IMR-90 (cell line): ENCODE results near the gene TTYH3. TPM values are rescaled to one million over a fixed set of nuclear protein-coding genes. Genes with fewer than 3 reads are reported as not detected.

Source experiments
- ATAC-seq: fragments of 200-7000 bp; cut with Tn5 transposase; 2 replicates; pipeline ENCODE4 v1.9.1; 2020; ENCODE audit warnings: low read depth, mild to moderate bottlenecking, moderate library complexity
- BruUV-seq: library from RNA; stranded (reverse); fragments of 400-500 nt; replicated peaks from 2 replicates; lab custom pipeline; 2021; lab: Mats Ljungman, UMichigan
- CTCF ChIA-PET: fragments of 300-600 bp; formaldehyde crosslinking; extraction: SDS; loops from one replicate; lab custom pipeline; 2021; ENCODE audit warnings: antibody characterized with exemption; lab: Yijun Ruan, JAX
- POLR2A ChIA-PET: fragments of 300-600 bp; sonication (Branson Sonifier 250); formaldehyde crosslinking; loops from one replicate; lab custom pipeline; 2022; ENCODE audit warnings: antibody characterized with exemption; ENCODE audit not compliant: unreplicated experiment; lab: Charles Lee
- DNase-seq: peaks from one replicate; pipeline ENCODE4 v3.0.0; 2013
- H2AFZ ChIP-seq: replicated peaks from 2 replicates; pipeline ENCODE3; 2013; ENCODE audit warnings: low read length, mild to moderate bottlenecking; ENCODE audit not compliant: poor library complexity
- H2AK5ac ChIP-seq: 2 replicates; pipeline ENCODE4 v1.6.1; 2013; ENCODE audit warnings: low read depth, low read length, inconsistent platforms
- H2AK9ac ChIP-seq: replicated peaks from 2 replicates; pipeline ENCODE3; 2013; ENCODE audit warnings: mild to moderate bottlenecking, low read depth, low read length, moderate library complexity; ENCODE audit not compliant: poor library complexity
- H2BK120ac ChIP-seq: 2 replicates; pipeline ENCODE4 v1.6.1; 2013; ENCODE audit warnings: low read depth, low read length, inconsistent platforms
- H2BK15ac ChIP-seq: 3 replicates; pipeline ENCODE4 v1.6.1; 2013; ENCODE audit warnings: low read depth, low read length, inconsistent platforms
- H2BK20ac ChIP-seq: 2 replicates; pipeline ENCODE4 v1.6.1; 2013; ENCODE audit warnings: low read depth, mild to moderate bottlenecking, inconsistent platforms, low read length, moderate library complexity
- H2BK5ac ChIP-seq: 2 replicates; pipeline ENCODE4 v1.6.1; 2013; ENCODE audit warnings: mild to moderate bottlenecking, low read depth, low read length, inconsistent platforms; ENCODE audit not compliant: poor library complexity, severe bottlenecking
- H3K14ac ChIP-seq: replicated peaks from 2 replicates; pipeline ENCODE4 v1.6.1; 2013; ENCODE audit warnings: low read depth, low read length, inconsistent platforms
- H3K18ac ChIP-seq: 2 replicates; pipeline ENCODE4 v1.6.1; 2013; ENCODE audit warnings: low read depth, low read length, control low read depth
- H3K23ac ChIP-seq: 2 replicates; pipeline ENCODE4 v1.6.1; 2013; ENCODE audit warnings: low read depth, low read length, inconsistent platforms
- H3K27ac ChIP-seq: 2 replicates; pipeline ENCODE4 v1.5.1; 2013; ENCODE audit warnings: mild to moderate bottlenecking, control low read depth, low read length; ENCODE audit not compliant: insufficient read depth
- H3K27me3 ChIP-seq: 2 replicates; pipeline ENCODE4 v1.6.1; 2013; ENCODE audit warnings: low read length; ENCODE audit not compliant: control insufficient read depth, insufficient read depth
- H3K36me3 ChIP-seq: 2 replicates; pipeline ENCODE4 v1.6.1; 2013; ENCODE audit warnings: low read length, mixed read lengths; ENCODE audit not compliant: control insufficient read depth, insufficient read depth
- H3K4ac ChIP-seq: 2 replicates; pipeline ENCODE4 v1.6.1; 2013; ENCODE audit warnings: low read depth, low read length, inconsistent platforms
- H3K4me1 ChIP-seq: 2 replicates; pipeline ENCODE4 v1.6.1; 2013; ENCODE audit warnings: low read length, mixed read lengths; ENCODE audit not compliant: control insufficient read depth, insufficient read depth
- H3K4me2 ChIP-seq: 2 replicates; pipeline ENCODE4 v1.6.1; 2013; ENCODE audit warnings: low read depth, mild to moderate bottlenecking, control low read depth, low read length, moderate library complexity
- H3K4me3 ChIP-seq: 2 replicates; pipeline ENCODE4 v1.5.1; 2013; ENCODE audit warnings: low read depth, mild to moderate bottlenecking, control low read depth, low read length, moderate library complexity; ENCODE audit not compliant: insufficient read depth
- H3K56ac ChIP-seq: 2 replicates; pipeline ENCODE4 v1.6.1; 2013; ENCODE audit warnings: low read length, inconsistent platforms; ENCODE audit not compliant: insufficient read depth; ENCODE audit errors: extremely low read depth
- H3K79me1 ChIP-seq, 2 experiments: 2 replicates each; pipeline ENCODE4 v1.6.1; 2013; ENCODE audit warnings: low read length in 2 of 2, inconsistent platforms in 1 of 2, low read depth in 1 of 2
- H3K9ac ChIP-seq: 2 replicates; pipeline ENCODE4 v1.6.1; 2013; ENCODE audit warnings: low read depth, low read length, control low read depth
- H3K9me1 ChIP-seq: 2 replicates; pipeline ENCODE4 v1.6.1; 2013; ENCODE audit warnings: low read length, inconsistent platforms; ENCODE audit not compliant: insufficient read depth
- H3K9me3 ChIP-seq: 2 replicates; pipeline ENCODE4 v1.6.1; 2013; ENCODE audit warnings: low read length; ENCODE audit not compliant: control insufficient read depth, insufficient read depth
- H4K20me1 ChIP-seq: 2 replicates; pipeline ENCODE4 v1.6.1; 2013; ENCODE audit warnings: low read length, inconsistent platforms; ENCODE audit not compliant: insufficient read depth
- H4K5ac ChIP-seq: 2 replicates; pipeline ENCODE4 v1.6.1; 2013; ENCODE audit warnings: mild to moderate bottlenecking, low read depth, low read length, control low read depth
- H4K8ac ChIP-seq, 2 experiments: 2 replicates each; pipeline ENCODE4 v1.6.1; 2013; ENCODE audit warnings: low read depth in 2 of 2, low read length in 2 of 2, control low read depth in 1 of 2, inconsistent platforms in 1 of 2
- H4K91ac ChIP-seq: 2 replicates; pipeline ENCODE4 v1.6.1; 2013; ENCODE audit warnings: low read depth, low read length, inconsistent platforms; ENCODE audit not compliant: insufficient read depth
- BHLHE40 ChIP-seq: fragments of 150-350 bp; IDR thresholded peaks from 2 replicates; pipeline ENCODE4 v1.6.1; 2016; ENCODE audit warnings: mild to moderate bottlenecking, low read depth, low read length
- CEBPB ChIP-seq: IDR thresholded peaks from 2 replicates; pipeline ENCODE4 v1.6.1; 2012; ENCODE audit warnings: low read depth, low read length, improper control_type of control experiment
- CHD1 ChIP-seq: IDR thresholded peaks from 2 replicates; pipeline ENCODE4 v1.6.1; 2012; ENCODE audit warnings: low read depth, low read length, improper control_type of control experiment
- FOS ChIP-seq: fragments of 150-350 bp; IDR thresholded peaks from 2 replicates; pipeline ENCODE4 v1.6.1; 2016; ENCODE audit warnings: low read depth, low read length
- MAFK ChIP-seq: IDR thresholded peaks from 2 replicates; pipeline ENCODE4 v1.6.1; 2012; ENCODE audit warnings: low read depth, low read length, improper control_type of control experiment
- MAZ ChIP-seq: IDR thresholded peaks from 2 replicates; pipeline ENCODE4 v1.6.1; 2012; ENCODE audit warnings: low read depth, mild to moderate bottlenecking, low read length, improper control_type of control experiment, moderate library complexity, borderline replicate concordance
- MXI1 ChIP-seq: IDR thresholded peaks from 2 replicates; pipeline ENCODE4 v1.6.1; 2012; ENCODE audit warnings: low read depth, mild to moderate bottlenecking, low read length, moderate library complexity, borderline replicate concordance
- NFE2L2 ChIP-seq: fragments of 150-350 bp; IDR thresholded peaks from 2 replicates; pipeline ENCODE4 v1.6.1; 2016; ENCODE audit warnings: low read depth, mild to moderate bottlenecking, low read length
- POLR2A ChIP-seq: IDR thresholded peaks from 2 replicates; pipeline ENCODE4 v1.6.1; 2012; ENCODE audit warnings: mild to moderate bottlenecking, low read depth, low read length
- RAD21 ChIP-seq: IDR thresholded peaks from 2 replicates; pipeline ENCODE4 v1.6.1; 2012; ENCODE audit warnings: low read length, improper control_type of control experiment
- RCOR1 ChIP-seq: IDR thresholded peaks from 2 replicates; pipeline ENCODE4 v1.6.1; 2012; ENCODE audit warnings: mild to moderate bottlenecking, low read length, improper control_type of control experiment; ENCODE audit not compliant: insufficient replicate concordance
- RFX5 ChIP-seq: IDR thresholded peaks from 2 replicates; pipeline ENCODE4 v1.8.0; 2012; ENCODE audit warnings: low read depth, mild to moderate bottlenecking, low read length, moderate library complexity
- SMC3 ChIP-seq: fragments of 150-350 bp; IDR thresholded peaks from 2 replicates; pipeline ENCODE4 v1.6.1; 2016; ENCODE audit warnings: low read depth, mild to moderate bottlenecking, antibody characterized with exemption, low read length, moderate library complexity
- USF2 ChIP-seq: fragments of 150-350 bp; IDR thresholded peaks from 2 replicates; pipeline ENCODE4 v1.6.1; 2017; ENCODE audit warnings: mild to moderate bottlenecking, antibody characterized with exemption, low read length, low read depth
- WGBS, 2 experiments: methylation state at CpG; one replicate each; pipeline versions ENCODE4 v1.1.5 to v1.1.7; 2013; ENCODE audit warnings: missing lambda C conversion rate in 2 of 2; ENCODE audit not compliant: insufficient read length in 1 of 2; ENCODE audit errors: extremely low coverage in 2 of 2; 5-methylcytosine and 5-hydroxymethylcytosine counted together
- dilution Hi-C: fragments of 300-500 bp; cut with HindIII; formaldehyde crosslinking; loops from one replicate; pipeline ENCODE4 v1.14.3; 2018; ENCODE audit warnings: low sequenced_read_pairs; ENCODE audit not compliant: unreplicated experiment
- in situ Hi-C: fragments of 300-500 bp; cut with MboI; formaldehyde crosslinking; loops from 3 replicates; pipeline ENCODE4 v1.14.3; 2019; ENCODE audit warnings: low sequenced_read_pairs, inconsistent platforms, mixed read lengths
- intact Hi-C: fragments of 100-400 bp; cut with micrococcal nuclease; formaldehyde crosslinking; loops from 2 replicates; pipeline ENCODE4 v1.10.0; 2022
- polyA plus RNA-seq, 3 experiments: library from polyadenylated mRNA; depleted of rRNA; stranded (reverse); fragments of >200 nt; gene quantifications; 2 replicates each; pipeline ENCODE4 v1.2.3, GENCODE V29; 2012; ENCODE audit warnings: low replicate concordance in 1 of 3
- total RNA-seq: library from RNA; depleted of rRNA; stranded (reverse); fragments of >200 nt; gene quantifications from 2 replicates; pipeline ENCODE4 v1.2.3, GENCODE V29; 2012
- TF ChIP-seq, protein P1 (sequence below): conservative IDR thresholded peaks from 2 replicates; pipeline ENCODE4 v1.5.1; 2012; ENCODE audit warnings: mild to moderate bottlenecking, low read depth, low read length, improper control_type of control experiment
- TF ChIP-seq, protein P2 (sequence below): fragments of 150-350 bp; IDR thresholded peaks from 2 replicates; pipeline ENCODE4 v1.6.1; 2016; ENCODE audit warnings: low read depth, mild to moderate bottlenecking, low read length, moderate library complexity, borderline replicate concordance

Gene TTYH3
- total and polyA plus RNA-seq, 2 of the 4 experiments (the other 2 are of a cell fraction) = 5.6 to 82.6 TPM

DNA sequence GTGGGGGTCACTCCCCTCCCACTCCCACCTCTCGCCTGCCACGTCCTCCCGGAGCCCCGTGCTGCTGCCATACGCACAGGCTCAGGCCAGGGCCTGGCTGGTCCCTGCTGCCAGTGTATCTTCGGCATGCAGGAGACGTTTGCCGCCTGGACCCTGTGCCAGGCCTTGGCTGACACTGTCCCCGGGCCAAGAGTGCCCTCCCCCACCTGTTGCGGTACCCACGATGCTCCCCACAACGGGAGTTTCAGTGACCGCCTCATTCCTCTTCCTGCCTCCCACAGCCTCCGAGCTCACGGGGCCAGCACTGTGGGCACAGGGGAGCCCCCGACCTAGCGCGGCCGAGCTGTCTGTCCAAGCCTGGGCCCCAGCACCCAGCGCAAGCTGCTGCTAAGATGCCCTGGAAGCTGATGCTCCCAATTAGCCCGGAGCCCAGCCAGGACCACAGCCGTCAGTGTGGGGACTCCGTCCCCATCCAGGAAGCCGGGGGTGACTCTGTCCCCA lies 7.4 kb downstream of the TTYH3 start:
- no peak overlapping the region for H3K27ac ChIP-seq
- H3K79me1 ChIP-seq = peaks cover 14 to 92% of the 10 kb centered on the region in 2 experiments; a peak in 3 of 4 replicates
- DNase-seq (no peak), ATAC-seq (no peak)
- H3K9me1 ChIP-seq = peaks cover 35% of the 10 kb centered on the region
- POLR2A ChIA-PET = no interaction called here
- CTCF ChIA-PET = no interaction called here
- no peak overlapping the region for H3K18ac ChIP-seq
- H2AK9ac ChIP-seq = peak overlapping the region; percentile 99
- H3K14ac ChIP-seq = peak overlapping the region; percentile 32; the same call in 1 of the 2 replicates
- no peak overlapping the region for H3K56ac ChIP-seq
- H3K4ac ChIP-seq = peak overlapping the region; percentile 84
- H3K36me3 ChIP-seq = peaks cover 4% of the 10 kb centered on the region; the same call in 1 of the 2 replicates
- peaks cover 62% of the 10 kb centered on the region for H3K4me1 ChIP-seq
- H3K4me3 ChIP-seq = no peak overlapping the region
- peak overlapping the region; percentile 88 for H2AK5ac ChIP-seq
- WGBS, 2 experiments = 91% methylated on average over 23 of the region's 24 CpGs; no CpG with 5 or more reads in 1 of the 2 experiments
- in situ Hi-C loops (no loop called here), dilution Hi-C loops (no loop called here), intact Hi-C loops (no loop called here)
- TF ChIP-seq, protein P1, sequence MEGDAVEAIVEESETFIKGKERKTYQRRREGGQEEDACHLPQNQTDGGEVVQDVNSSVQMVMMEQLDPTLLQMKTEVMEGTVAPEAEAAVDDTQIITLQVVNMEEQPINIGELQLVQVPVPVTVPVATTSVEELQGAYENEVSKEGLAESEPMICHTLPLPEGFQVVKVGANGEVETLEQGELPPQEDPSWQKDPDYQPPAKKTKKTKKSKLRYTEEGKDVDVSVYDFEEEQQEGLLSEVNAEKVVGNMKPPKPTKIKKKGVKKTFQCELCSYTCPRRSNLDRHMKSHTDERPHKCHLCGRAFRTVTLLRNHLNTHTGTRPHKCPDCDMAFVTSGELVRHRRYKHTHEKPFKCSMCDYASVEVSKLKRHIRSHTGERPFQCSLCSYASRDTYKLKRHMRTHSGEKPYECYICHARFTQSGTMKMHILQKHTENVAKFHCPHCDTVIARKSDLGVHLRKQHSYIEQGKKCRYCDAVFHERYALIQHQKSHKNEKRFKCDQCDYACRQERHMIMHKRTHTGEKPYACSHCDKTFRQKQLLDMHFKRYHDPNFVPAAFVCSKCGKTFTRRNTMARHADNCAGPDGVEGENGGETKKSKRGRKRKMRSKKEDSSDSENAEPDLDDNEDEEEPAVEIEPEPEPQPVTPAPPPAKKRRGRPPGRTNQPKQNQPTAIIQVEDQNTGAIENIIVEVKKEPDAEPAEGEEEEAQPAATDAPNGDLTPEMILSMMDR = no peak
- TF ChIP-seq USF2 = no peak
- no peak for TF ChIP-seq RFX5
- no peak for TF ChIP-seq MAFK
- no peak for TF ChIP-seq SMC3
- TF ChIP-seq MXI1 = no peak
- TF ChIP-seq POLR2A = no peak
- TF ChIP-seq, protein P2, sequence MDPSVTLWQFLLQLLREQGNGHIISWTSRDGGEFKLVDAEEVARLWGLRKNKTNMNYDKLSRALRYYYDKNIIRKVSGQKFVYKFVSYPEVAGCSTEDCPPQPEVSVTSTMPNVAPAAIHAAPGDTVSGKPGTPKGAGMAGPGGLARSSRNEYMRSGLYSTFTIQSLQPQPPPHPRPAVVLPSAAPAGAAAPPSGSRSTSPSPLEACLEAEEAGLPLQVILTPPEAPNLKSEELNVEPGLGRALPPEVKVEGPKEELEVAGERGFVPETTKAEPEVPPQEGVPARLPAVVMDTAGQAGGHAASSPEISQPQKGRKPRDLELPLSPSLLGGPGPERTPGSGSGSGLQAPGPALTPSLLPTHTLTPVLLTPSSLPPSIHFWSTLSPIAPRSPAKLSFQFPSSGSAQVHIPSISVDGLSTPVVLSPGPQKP = no peak
- no peak for TF ChIP-seq CHD1
- no peak for TF ChIP-seq CEBPB
- TF ChIP-seq BHLHE40 = no peak
- no peak for TF ChIP-seq MAZ
- no peak for TF ChIP-seq RAD21
- TF ChIP-seq NFE2L2 = no peak
- TF ChIP-seq FOS = no peak
- TF ChIP-seq RCOR1 = no peak
- H3K27me3 ChIP-seq = no peaks in the 10 kb centered on the region
- BruUV-seq = no TSS peak
- H4K91ac ChIP-seq = peak overlapping the region; percentile 67
- no peak overlapping the region for H3K4me2 ChIP-seq
- H2BK15ac ChIP-seq = no peak overlapping the region; the same call in 2 of the 3 replicates
- H2BK5ac ChIP-seq = peak overlapping the region; percentile 65
- H4K5ac ChIP-seq = no peak overlapping the region; the same call in 1 of the 2 replicates
- H3K9ac ChIP-seq = no peak overlapping the region
- H4K8ac ChIP-seq = peak overlapping the region in 1 of 2 experiments; percentile 69; a peak in 2 of 4 replicates
- H4K20me1 ChIP-seq = peaks cover 89% of the 10 kb centered on the region
- peak overlapping the region; percentile 25; the same call in 1 of the 2 replicates for H2BK20ac ChIP-seq
- peak overlapping the region; percentile 54 for H2BK120ac ChIP-seq
- H2AFZ ChIP-seq = peak overlapping the region; percentile 81
- H3K23ac ChIP-seq = no peak overlapping the region
- no peaks in the 10 kb centered on the region for H3K9me3 ChIP-seq
